ENCODE measurements around the gene EIF2D.
A peak's percentile ranks its signal among the peaks of the same experiment; 100 is the strongest.
"Not testable (repeated sequence)": the region's sequence is repeated elsewhere in the genome, so short reads cannot be mapped to it uniquely, and the experiment has no call there.

EIF2D gene

GRCh38 chr1:206635080-206635977 lies 23.1 kb upstream of the EIF2D start, which contains the start of gene DYRK3:
DYRK3 (plus strand) TSS chr1:206635536; CDS start chr1:206635704, 168 bp downstream.
- peak; percentile 93 for DNase-seq

GRCh38 chr1:206634365-206635079 lies 22.3 kb upstream of the EIF2D start:
- peak; percentile 84 for DNase-seq

GRCh38 chr1:206633708-206634121 lies 21.4 kb upstream of the EIF2D start:
- DNase-seq: no peak

GRCh38 chr1:206631085-206631509 lies 18.8 kb upstream of the EIF2D start:
- peak; percentile 91 for DNase-seq

GRCh38 chr1:206628916-206629315 lies 16.7 kb upstream of the EIF2D start:
- no peak for DNase-seq

- not testable (repeated sequence) for DNase-seq
Measured at GRCh38 chr1:206626396-206626795, 14.1 kb upstream of the EIF2D start.

- DNase-seq: no peak
Measured at GRCh38 chr1:206609229-206609991, 2.9 kb downstream of the EIF2D start.

GRCh38 chr1:206608108-206608698 lies 4.1 kb downstream of the EIF2D start:
- peak; percentile 59 for DNase-seq

- DNase-seq: peak; percentile 51
Measured at GRCh38 chr1:206606867-206607266, 5.4 kb downstream of the EIF2D start.

- DNase-seq: no peak
Measured at GRCh38 chr1:206604861-206605260, 7.4 kb downstream of the EIF2D start.

GRCh38 chr1:206600527-206600926 lies 11.7 kb downstream of the EIF2D start:
- no peak for DNase-seq

- no peak for DNase-seq
Measured at GRCh38 chr1:206596319-206596666, 16.0 kb downstream of the EIF2D start.

- DNase-seq: no peak
Measured at GRCh38 chr1:206595581-206596318, 16.5 kb downstream of the EIF2D start.

GRCh38 chr1:206593351-206593925 lies 18.8 kb downstream of the EIF2D start:
- no peak for DNase-seq

GRCh38 chr1:206591696-206592095 lies 20.6 kb downstream of the EIF2D start:
- no peak for DNase-seq

GRCh38 chr1:206591226-206591625 lies 21.0 kb downstream of the EIF2D start:
- no peak for DNase-seq

- no peak for DNase-seq
Measured at GRCh38 chr1:206590025-206590758, 22.1 kb downstream of the EIF2D start.

- no peak for DNase-seq
Measured at GRCh38 chr1:206589206-206589605, 23.1 kb downstream of the EIF2D start.

- DNase-seq: no peak
Measured at GRCh38 chr1:206588492-206588891, 23.8 kb downstream of the EIF2D start.

GRCh38 chr1:206587904-206588303 lies 24.4 kb downstream of the EIF2D start:
- DNase-seq: no peak

All from NCI-H510A treated with DMSO at 0.1 percent for 48 hours (cell line).